ENCODE results near the gene POSTN.
"Not testable (repeated sequence)": the region's sequence is repeated elsewhere in the genome, so short reads cannot be mapped to it uniquely, and the experiment has no call there.

The POSTN gene

GRCh38 chr13:37565425-37565824, 33.1 kb downstream of the POSTN start:
- Histone ChIP-seq H3K4me1 (ENCODE audit: low read depth, poor library complexity, severe bottlenecking) (no peaks in the 10 kb centered on the region), H3K36me3 (ENCODE audit: insufficient read depth) (no peaks in the 10 kb centered on the region), H3K4me2 (no peak overlapping the region), H4K20me1 (ENCODE audit: insufficient read depth) (no peaks in the 10 kb centered on the region), H3K27ac (no peak overlapping the region), H3K9ac (no peak overlapping the region), H3K27me3 (ENCODE audit: insufficient read depth, low read depth) (no peaks in the 10 kb centered on the region), H3K79me2 (ENCODE audit: insufficient read depth, low read depth) (no peaks in the 10 kb centered on the region), H3K4me3 (IDR thresholded peaks at IDR 0.05; ENCODE audit: insufficient read depth, low read depth, low read length) (no peak overlapping the region), H2AFZ (ENCODE audit: low read depth) (no peak overlapping the region)
- TF ChIP-seq CTCF (conservative IDR thresholded peaks at IDR 0.05; ENCODE audit: low read depth, low read length): no peak

- no peaks in the 10 kb centered on the region for H3K36me3 ChIP-seq (ENCODE audit: insufficient read depth)
- H3K27me3 ChIP-seq (ENCODE audit: insufficient read depth, low read depth): no peaks in the 10 kb centered on the region
- no peak overlapping the region for H3K4me2 ChIP-seq
- H4K20me1 ChIP-seq (ENCODE audit: insufficient read depth): no peaks in the 10 kb centered on the region
- no peak for TF ChIP-seq CTCF (conservative IDR thresholded peaks at IDR 0.05; ENCODE audit: low read depth, low read length)
- H3K27ac ChIP-seq: no peak overlapping the region
- no peak overlapping the region for H3K4me3 ChIP-seq (IDR thresholded peaks at IDR 0.05; ENCODE audit: insufficient read depth, low read depth, low read length)
- no peak overlapping the region for H3K9ac ChIP-seq
- H3K79me2 ChIP-seq (ENCODE audit: insufficient read depth, low read depth): no peaks in the 10 kb centered on the region
- H2AFZ ChIP-seq (ENCODE audit: low read depth): no peak overlapping the region
- H3K4me1 ChIP-seq (ENCODE audit: low read depth, poor library complexity, severe bottlenecking): no peaks in the 10 kb centered on the region
Measured at GRCh38 chr13:37561031-37561430, 37.5 kb downstream of the POSTN start.

- H3K79me2 ChIP-seq (ENCODE audit: insufficient read depth, low read depth): no peaks in the 10 kb centered on the region
- H2AFZ ChIP-seq (ENCODE audit: low read depth): no peak overlapping the region
- no peaks in the 10 kb centered on the region for H3K27me3 ChIP-seq (ENCODE audit: insufficient read depth, low read depth)
- H3K4me2 ChIP-seq: no peak overlapping the region
- no peaks in the 10 kb centered on the region for H3K36me3 ChIP-seq (ENCODE audit: insufficient read depth)
- no peak overlapping the region for H3K27ac ChIP-seq
- no peaks in the 10 kb centered on the region for H4K20me1 ChIP-seq (ENCODE audit: insufficient read depth)
- no peaks in the 10 kb centered on the region for H3K4me1 ChIP-seq (ENCODE audit: low read depth, poor library complexity, severe bottlenecking)
- H3K9ac ChIP-seq: no peak overlapping the region
- no peak overlapping the region for H3K4me3 ChIP-seq (IDR thresholded peaks at IDR 0.05; ENCODE audit: insufficient read depth, low read depth, low read length)
- no peak for TF ChIP-seq CTCF (conservative IDR thresholded peaks at IDR 0.05; ENCODE audit: low read depth, low read length)
Measured at GRCh38 chr13:37560526-37560925, 38.0 kb downstream of the POSTN start.

GRCh38 chr13:37558766-37559165, 39.8 kb downstream of the POSTN start:
- H3K4me2 ChIP-seq; H2AFZ ChIP-seq (ENCODE audit: low read depth); H3K79me2 ChIP-seq (ENCODE audit: insufficient read depth, low read depth); H3K27me3 ChIP-seq (ENCODE audit: insufficient read depth, low read depth); H3K9ac ChIP-seq; H3K27ac ChIP-seq; H3K4me1 ChIP-seq (ENCODE audit: low read depth, poor library complexity, severe bottlenecking); H3K4me3 ChIP-seq (IDR thresholded peaks at IDR 0.05; ENCODE audit: insufficient read depth, low read depth, low read length); H4K20me1 ChIP-seq (ENCODE audit: insufficient read depth); H3K36me3 ChIP-seq (ENCODE audit: insufficient read depth): not testable (repeated sequence)

- no peak for TF ChIP-seq CTCF (conservative IDR thresholded peaks at IDR 0.05; ENCODE audit: low read depth, low read length)
- Histone ChIP-seq H3K79me2 (ENCODE audit: insufficient read depth, low read depth) (no peaks in the 10 kb centered on the region), H3K36me3 (ENCODE audit: insufficient read depth) (no peaks in the 10 kb centered on the region), H3K4me1 (ENCODE audit: low read depth, poor library complexity, severe bottlenecking) (no peaks in the 10 kb centered on the region), H3K27me3 (ENCODE audit: insufficient read depth, low read depth) (no peaks in the 10 kb centered on the region), H4K20me1 (ENCODE audit: insufficient read depth) (no peaks in the 10 kb centered on the region), H3K4me3 (IDR thresholded peaks at IDR 0.05; ENCODE audit: insufficient read depth, low read depth, low read length) (no peak overlapping the region), H3K9ac (no peak overlapping the region), H2AFZ (ENCODE audit: low read depth) (no peak overlapping the region), H3K4me2 (no peak overlapping the region), H3K27ac (no peak overlapping the region)
Measured at GRCh38 chr13:37546087-37546486, 52.5 kb downstream of the POSTN start.

Data from KMS-11 (cell line).